PFSK-1 (cell line): ENCODE results near the gene RHO.

Source experiments
- FOXP2 ChIP-seq: optimal IDR thresholded peaks from 2 replicates; pipeline ENCODE3; 2011; ENCODE audit warnings: borderline replicate concordance, control low read depth, inconsistent platforms; ENCODE audit not compliant: insufficient read depth; ENCODE audit errors: extremely low read length, extremely low read depth
- POLR2AphosphoS5 ChIP-seq: IDR thresholded peaks from 2 replicates; pipeline ENCODE4 v1.6.1; 2012; ENCODE audit warnings: low read depth, mild to moderate bottlenecking, control low read depth, low read length, moderate library complexity
- REST ChIP-seq, 2 experiments: IDR thresholded peaks; 2 replicates each; pipeline versions ENCODE4 v1.6.1 to v1.8.0; 2011 to 2012; ENCODE audit warnings: low read depth in 2 of 2, low read length in 2 of 2, control low read depth in 1 of 2, inconsistent platforms in 1 of 2, mild to moderate bottlenecking in 1 of 2, moderate library complexity in 1 of 2; ENCODE audit not compliant: insufficient read depth in 1 of 2
- SIN3A ChIP-seq: IDR thresholded peaks from 2 replicates; pipeline ENCODE4 v1.6.1; 2012; ENCODE audit warnings: mild to moderate bottlenecking, low read length, moderate library complexity, borderline replicate concordance; ENCODE audit not compliant: insufficient read depth
- TAF1 ChIP-seq: IDR thresholded peaks from 2 replicates; pipeline ENCODE4 v1.6.1; 2012; ENCODE audit warnings: low read length, control low read depth, borderline replicate concordance; ENCODE audit not compliant: insufficient read depth

RHO gene

GRCh38 chr3:129493206-129493605 lies 35.2 kb upstream of the RHO start:
- TF ChIP-seq TAF1, result no peak
- TF ChIP-seq POLR2AphosphoS5, result no peak

GRCh38 chr3:129500334-129500658 lies 28.1 kb upstream of the RHO start:
- no peak for TF ChIP-seq REST (IDR thresholded peaks at IDR 0.05; ENCODE audit: insufficient read depth in 1 of 2, low read depth in 2 of 2, low read length in 2 of 2)
- TF ChIP-seq SIN3A, result no peak
- no peak for TF ChIP-seq POLR2AphosphoS5
- no peak for TF ChIP-seq TAF1
- no peak for TF ChIP-seq FOXP2

GRCh38 chr3:129501630-129502029 lies 26.8 kb upstream of the RHO start:
- TF ChIP-seq POLR2AphosphoS5, result no peak
- TF ChIP-seq FOXP2, result no peak
- no peak for TF ChIP-seq TAF1
- TF ChIP-seq SIN3A, result no peak
- TF ChIP-seq REST (IDR thresholded peaks at IDR 0.05; ENCODE audit: insufficient read depth in 1 of 2, low read depth in 2 of 2, low read length in 2 of 2), result no peak

- TF ChIP-seq REST (IDR thresholded peaks at IDR 0.05; ENCODE audit: insufficient read depth in 1 of 2, low read depth in 2 of 2, low read length in 2 of 2) (no peak), POLR2AphosphoS5 (no peak), SIN3A (no peak), FOXP2 (no peak), TAF1 (no peak)
These were observed 25.6 kb upstream of the RHO start for GRCh38 chr3:129502641-129503408.

GRCh38 chr3:129503471-129504291 lies 24.8 kb upstream of the RHO start:
- no peak for TF ChIP-seq REST (IDR thresholded peaks at IDR 0.05; ENCODE audit: insufficient read depth in 1 of 2, low read depth in 2 of 2, low read length in 2 of 2)
